Fibroblast of lung (primary cell): ENCODE data around the gene FKBP8.
A peak's percentile ranks its signal among the peaks of the same experiment; 100 is the strongest.

Experiments
- EZH2 ChIP-seq: IDR thresholded peaks from 2 replicates; pipeline ENCODE4 v1.5.1; 2012; ENCODE audit warnings: low read length, control low read depth, mild to moderate bottlenecking; ENCODE audit errors: missing control alignments
- TF ChIP-seq, protein P1 (sequence below), 2 donors: IDR thresholded peaks in 1 of 2; conservative IDR thresholded peaks in 1 of 2; 1 replicate in 1 of 2; 2 replicates in 1 of 2; pipeline ENCODE4 v1.5.1; 2011 to 2012; ENCODE audit warnings: low read length in 2 of 2, control low read depth in 1 of 2, inconsistent platforms in 1 of 2, low read depth in 1 of 2, mild to moderate bottlenecking in 1 of 2

DNA sequence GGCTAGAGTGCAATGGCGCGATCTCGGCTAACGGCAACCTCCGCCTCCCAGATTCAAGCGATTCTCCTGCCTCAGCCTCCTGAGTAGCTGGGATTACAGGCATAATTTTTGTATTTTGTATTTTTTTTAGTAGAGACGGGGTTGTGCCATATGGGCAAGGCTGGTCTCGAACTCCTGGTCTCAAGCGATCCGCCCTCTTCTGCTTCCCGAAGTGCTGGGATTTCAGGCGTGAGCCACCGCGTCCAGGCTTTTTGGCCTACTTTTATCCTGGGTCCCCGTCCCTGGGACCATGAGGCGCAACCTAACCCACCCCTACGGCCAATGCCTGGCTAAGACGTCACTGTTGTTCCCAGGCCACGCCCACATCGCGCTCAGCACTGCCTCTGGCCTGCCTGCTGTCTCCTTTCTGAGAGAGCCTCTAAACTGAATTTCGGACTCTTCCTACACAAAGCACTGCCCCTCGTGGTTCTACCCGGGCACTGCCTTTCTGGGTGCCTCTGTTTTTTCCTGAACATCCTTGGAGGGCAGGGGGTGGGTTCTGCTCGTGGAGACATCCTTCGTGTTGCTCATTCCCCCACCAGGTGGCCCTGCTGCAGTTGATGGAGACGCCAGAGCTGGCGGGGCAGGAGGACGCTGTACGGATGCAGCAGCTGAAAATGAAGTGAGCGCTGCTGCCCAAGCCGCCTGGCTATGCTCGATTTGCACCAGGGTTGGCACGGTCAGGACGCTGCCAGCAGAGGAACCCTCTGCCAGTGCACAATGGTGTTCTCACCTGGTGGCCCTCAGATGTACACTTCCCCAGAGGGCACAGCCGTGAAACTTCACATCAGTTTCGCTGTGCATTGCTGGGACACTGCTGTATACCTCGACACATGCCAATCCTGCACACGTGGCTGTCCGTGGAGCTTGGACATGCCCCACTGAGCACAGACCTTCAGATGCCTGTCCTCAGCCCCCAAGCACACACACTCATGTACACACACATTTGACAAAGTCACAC, 47.2 kb upstream of the FKBP8 start:
- TF ChIP-seq, protein P1, sequence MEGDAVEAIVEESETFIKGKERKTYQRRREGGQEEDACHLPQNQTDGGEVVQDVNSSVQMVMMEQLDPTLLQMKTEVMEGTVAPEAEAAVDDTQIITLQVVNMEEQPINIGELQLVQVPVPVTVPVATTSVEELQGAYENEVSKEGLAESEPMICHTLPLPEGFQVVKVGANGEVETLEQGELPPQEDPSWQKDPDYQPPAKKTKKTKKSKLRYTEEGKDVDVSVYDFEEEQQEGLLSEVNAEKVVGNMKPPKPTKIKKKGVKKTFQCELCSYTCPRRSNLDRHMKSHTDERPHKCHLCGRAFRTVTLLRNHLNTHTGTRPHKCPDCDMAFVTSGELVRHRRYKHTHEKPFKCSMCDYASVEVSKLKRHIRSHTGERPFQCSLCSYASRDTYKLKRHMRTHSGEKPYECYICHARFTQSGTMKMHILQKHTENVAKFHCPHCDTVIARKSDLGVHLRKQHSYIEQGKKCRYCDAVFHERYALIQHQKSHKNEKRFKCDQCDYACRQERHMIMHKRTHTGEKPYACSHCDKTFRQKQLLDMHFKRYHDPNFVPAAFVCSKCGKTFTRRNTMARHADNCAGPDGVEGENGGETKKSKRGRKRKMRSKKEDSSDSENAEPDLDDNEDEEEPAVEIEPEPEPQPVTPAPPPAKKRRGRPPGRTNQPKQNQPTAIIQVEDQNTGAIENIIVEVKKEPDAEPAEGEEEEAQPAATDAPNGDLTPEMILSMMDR (conservative IDR thresholded peaks at IDR 0.05 in 1 of 2, IDR thresholded peaks at IDR 0.05 in 1 of 2; ENCODE audit: low read depth in 1 of 2, low read length in 2 of 2), result peak in 1 of 2 donors; percentile 36
- TF ChIP-seq EZH2, result no peak
